GM12878 (cell line): ENCODE data around the gene MESD. TPM values are rescaled to one million over a fixed set of nuclear protein-coding genes. Genes with fewer than 3 reads are reported as not detected.

ENCODE experiments used
- ASH2L ChIP-seq: fragments of 300-600, 200-600 bp; sonication (generic); IDR thresholded peaks from 2 replicates; pipeline ENCODE4 v1.6.1; 2017; ENCODE audit warnings: low read depth, mild to moderate bottlenecking, borderline replicate concordance
- BACH1 ChIP-seq: fragments of 450-650 bp; IDR thresholded peaks from 2 replicates; pipeline ENCODE4 v1.6.1; 2017; ENCODE audit warnings: mild to moderate bottlenecking, borderline replicate concordance
- BHLHE40 ChIP-seq, 2 experiments: fragments of 450-650 bp in 1 of 2; IDR thresholded peaks; 2 replicates each; pipeline ENCODE4 v1.6.1; 2011 to 2017; ENCODE audit warnings: low read depth in 2 of 2, borderline replicate concordance in 1 of 2, improper control_type of control experiment in 1 of 2, low read length in 1 of 2, mild to moderate bottlenecking in 1 of 2
- HCFC1 ChIP-seq: fragments of 150-350 bp; IDR thresholded peaks from 2 replicates; pipeline ENCODE4 v1.6.1; 2014; ENCODE audit warnings: low read length
- KLF5 ChIP-seq: fragments of 450-650 bp; IDR thresholded peaks from 2 replicates; pipeline ENCODE4 v1.6.1; 2014; ENCODE audit warnings: mild to moderate bottlenecking; ENCODE audit not compliant: partially characterized antibody
- LARP7 ChIP-seq: fragments of 450-650 bp; IDR thresholded peaks from 2 replicates; pipeline ENCODE4 v1.6.1; 2017; ENCODE audit warnings: mild to moderate bottlenecking
- NBN ChIP-seq: fragments of 450-650 bp; IDR thresholded peaks from 2 replicates; pipeline ENCODE4 v1.6.1; 2016
- NFXL1 ChIP-seq: fragments of 450-650 bp; IDR thresholded peaks from 2 replicates; pipeline ENCODE4 v1.6.1; 2017; ENCODE audit warnings: antibody characterized with exemption, mild to moderate bottlenecking, borderline replicate concordance
- NR2C1 ChIP-seq: fragments of 450-650 bp; IDR thresholded peaks from 2 replicates; pipeline ENCODE4 v1.6.1; 2017; ENCODE audit warnings: antibody characterized with exemption, mild to moderate bottlenecking, moderate library complexity
- NRF1 ChIP-seq: conservative IDR thresholded peaks from 2 replicates; pipeline ENCODE4 v1.6.1; 2011; ENCODE audit warnings: mild to moderate bottlenecking, low read depth, low read length, improper control_type of control experiment
- PAX5 ChIP-seq: IDR thresholded peaks from 2 replicates; pipeline ENCODE4 v1.6.1; 2011; ENCODE audit warnings: low read depth, low read length, borderline replicate concordance
- PML ChIP-seq: IDR thresholded peaks from 2 replicates; pipeline ENCODE4 v1.6.1; 2012; ENCODE audit warnings: low read length, inconsistent platforms
- POLR2A ChIP-seq: IDR thresholded peaks from 2 replicates; pipeline ENCODE4 v1.6.1; 2011; ENCODE audit warnings: low read depth, mild to moderate bottlenecking, low read length
- POLR2AphosphoS5 ChIP-seq: IDR thresholded peaks from 2 replicates; pipeline ENCODE4 v1.6.1; 2011; ENCODE audit warnings: mild to moderate bottlenecking, low read length, inconsistent platforms
- SMAD5 ChIP-seq: IDR thresholded peaks from 2 replicates; pipeline ENCODE4 v1.6.1; 2016; ENCODE audit warnings: antibody characterized with exemption, low read depth
- SMARCA5 ChIP-seq: fragments of 450-650 bp; IDR thresholded peaks from 2 replicates; pipeline ENCODE4 v1.6.1; 2017; ENCODE audit warnings: mild to moderate bottlenecking
- SPI1 ChIP-seq: IDR thresholded peaks from 2 replicates; pipeline ENCODE4 v1.6.1; 2011; ENCODE audit warnings: low read depth, mild to moderate bottlenecking, low read length, moderate library complexity, borderline replicate concordance; ENCODE audit not compliant: insufficient read depth
- TCF7 ChIP-seq: IDR thresholded peaks from 2 replicates; pipeline ENCODE4 v1.6.1; 2014; ENCODE audit warnings: antibody characterized with exemption, borderline replicate concordance
- USF1 ChIP-seq: IDR thresholded peaks from 2 replicates; pipeline ENCODE4 v1.6.1; 2011; ENCODE audit warnings: borderline replicate concordance, low read depth, mild to moderate bottlenecking, moderate library complexity, mixed read lengths, low read length; ENCODE audit not compliant: insufficient read depth; ENCODE audit errors: extremely low read length
- USF2 ChIP-seq: IDR thresholded peaks from 2 replicates; pipeline ENCODE4 v1.6.1; 2011; ENCODE audit warnings: low read depth, low read length, improper control_type of control experiment, borderline replicate concordance
- YY1 ChIP-seq: IDR thresholded peaks from 2 replicates; pipeline ENCODE4 v1.6.1; 2011; ENCODE audit warnings: low read depth, mild to moderate bottlenecking, low read length
- ZNF384 ChIP-seq: IDR thresholded peaks from 2 replicates; pipeline ENCODE4 v1.6.1; 2012; ENCODE audit warnings: low read depth, mild to moderate bottlenecking, low read length, improper control_type of control experiment, borderline replicate concordance
- polyA plus RNA-seq, 11 experiments: library from polyadenylated mRNA; depleted of rRNA in 4 of 11; unstranded in 6 of 11; stranded (reverse) in 5 of 11; fragments of >200 nt; fragmentation: Nextera tagmentation in 4 of 11; fragmentation: Illumina TruSeq in 1 of 11; extraction: Ambion mirVana in 4 of 11; extraction: Trizol in 1 of 11; gene quantifications; 1 replicate in 1 of 11; 2 replicates in 10 of 11; pipeline versions ENCODE4 v1.2.1 to v1.2.3, GENCODE V29; 2011 to 2016; ENCODE audit warnings: inconsistent platforms in 2 of 11, missing spikeins in 2 of 11, low read depth in 1 of 11
- total RNA-seq, 4 experiments: library from RNA; depleted of rRNA in 3 of 4; stranded (reverse); fragments of >200 nt in 3 of 4; fragmentation: Illumina TruSeq in 1 of 4; extraction: Trizol in 1 of 4; gene quantifications; 2 replicates each; pipeline versions ENCODE4 v1.2.1 to v1.2.3, GENCODE V29; 2013 to 2021
- TF ChIP-seq, protein P1 (sequence below): fragments of 450-650 bp; conservative IDR thresholded peaks from 2 replicates; pipeline ENCODE4 v1.6.1; 2017; ENCODE audit warnings: mild to moderate bottlenecking, moderate library complexity
- TF ChIP-seq, protein P2 (sequence below): fragments of 450-650 bp; IDR thresholded peaks from 2 replicates; pipeline ENCODE4 v1.6.1; 2014; ENCODE audit warnings: mild to moderate bottlenecking
- TF ChIP-seq, protein P3 (sequence below): fragments of 450-650 bp; IDR thresholded peaks from 2 replicates; pipeline ENCODE4 v1.6.1; 2016; ENCODE audit warnings: mild to moderate bottlenecking

MESD gene
- total and polyA plus RNA-seq, 10 of the 15 experiments (the other 5 are each of a cell fraction or from before 2014, with no cell fraction given), result 10.2 to 39.8 (median 20.9) TPM

- TF ChIP-seq PAX5 (peak; percentile 25; the same call in 1 of the 2 replicates), TCF7 (no peak), NBN (peak; percentile 74; the same call in 1 of the 2 replicates), POLR2A (peak; percentile 99), NR2C1 (0 out of 2 replicates have a peak, but pooled peaks have one; percentile 24), SPI1 (no peak), SMARCA5 (peak; percentile 59; the same call in 1 of the 2 replicates), KLF5 (no peak), LARP7 (peak; percentile 54), NFXL1 (no peak), ASH2L (0 out of 2 replicates have a peak, but pooled peaks have one; percentile 44), USF2 (no peak), BACH1 (peak; percentile 67), POLR2AphosphoS5 (peak; percentile 94), NRF1 (peak; percentile 77), YY1 (peak; percentile 98), HCFC1 (peak; percentile 37; the same call in 1 of the 2 replicates), BHLHE40 (IDR thresholded peaks at IDR 0.05; ENCODE audit: borderline replicate concordance in 1 of 2, low read depth in 2 of 2, low read length in 1 of 2) (peak in 1 of 2 experiments; percentile 45; a peak in 1 of 4 replicates), ZNF384 (no peak), PML (peak; percentile 80), USF1 (no peak), SMAD5 (peak; percentile 77; the same call in 1 of the 2 replicates)
- TF ChIP-seq, protein P1, sequence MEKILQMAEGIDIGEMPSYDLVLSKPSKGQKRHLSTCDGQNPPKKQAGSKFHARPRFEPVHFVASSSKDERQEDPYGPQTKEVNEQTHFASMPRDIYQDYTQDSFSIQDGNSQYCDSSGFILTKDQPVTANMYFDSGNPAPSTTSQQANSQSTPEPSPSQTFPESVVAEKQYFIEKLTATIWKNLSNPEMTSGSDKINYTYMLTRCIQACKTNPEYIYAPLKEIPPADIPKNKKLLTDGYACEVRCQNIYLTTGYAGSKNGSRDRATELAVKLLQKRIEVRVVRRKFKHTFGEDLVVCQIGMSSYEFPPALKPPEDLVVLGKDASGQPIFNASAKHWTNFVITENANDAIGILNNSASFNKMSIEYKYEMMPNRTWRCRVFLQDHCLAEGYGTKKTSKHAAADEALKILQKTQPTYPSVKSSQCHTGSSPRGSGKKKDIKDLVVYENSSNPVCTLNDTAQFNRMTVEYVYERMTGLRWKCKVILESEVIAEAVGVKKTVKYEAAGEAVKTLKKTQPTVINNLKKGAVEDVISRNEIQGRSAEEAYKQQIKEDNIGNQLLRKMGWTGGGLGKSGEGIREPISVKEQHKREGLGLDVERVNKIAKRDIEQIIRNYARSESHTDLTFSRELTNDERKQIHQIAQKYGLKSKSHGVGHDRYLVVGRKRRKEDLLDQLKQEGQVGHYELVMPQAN, result peak; percentile 68
- TF ChIP-seq, protein P2, sequence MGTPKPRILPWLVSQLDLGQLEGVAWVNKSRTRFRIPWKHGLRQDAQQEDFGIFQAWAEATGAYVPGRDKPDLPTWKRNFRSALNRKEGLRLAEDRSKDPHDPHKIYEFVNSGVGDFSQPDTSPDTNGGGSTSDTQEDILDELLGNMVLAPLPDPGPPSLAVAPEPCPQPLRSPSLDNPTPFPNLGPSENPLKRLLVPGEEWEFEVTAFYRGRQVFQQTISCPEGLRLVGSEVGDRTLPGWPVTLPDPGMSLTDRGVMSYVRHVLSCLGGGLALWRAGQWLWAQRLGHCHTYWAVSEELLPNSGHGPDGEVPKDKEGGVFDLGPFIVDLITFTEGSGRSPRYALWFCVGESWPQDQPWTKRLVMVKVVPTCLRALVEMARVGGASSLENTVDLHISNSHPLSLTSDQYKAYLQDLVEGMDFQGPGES, result 0 out of 2 replicates have a peak, but pooled peaks have one; percentile 25
- TF ChIP-seq, protein P3, sequence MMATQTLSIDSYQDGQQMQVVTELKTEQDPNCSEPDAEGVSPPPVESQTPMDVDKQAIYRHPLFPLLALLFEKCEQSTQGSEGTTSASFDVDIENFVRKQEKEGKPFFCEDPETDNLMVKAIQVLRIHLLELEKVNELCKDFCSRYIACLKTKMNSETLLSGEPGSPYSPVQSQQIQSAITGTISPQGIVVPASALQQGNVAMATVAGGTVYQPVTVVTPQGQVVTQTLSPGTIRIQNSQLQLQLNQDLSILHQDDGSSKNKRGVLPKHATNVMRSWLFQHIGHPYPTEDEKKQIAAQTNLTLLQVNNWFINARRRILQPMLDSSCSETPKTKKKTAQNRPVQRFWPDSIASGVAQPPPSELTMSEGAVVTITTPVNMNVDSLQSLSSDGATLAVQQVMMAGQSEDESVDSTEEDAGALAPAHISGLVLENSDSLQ, result peak; percentile 56
Observed at GRCh38 chr15:80989518-80990478, at the start of gene MESD (continued).
